Neutrophil (primary cell): ENCODE measurements around the gene PDE4A.

Experiments
- H3K27ac ChIP-seq: fragments of 200-600 bp; sonication (generic); 2 replicates; pipeline ENCODE4 v1.5.1; 2016; ENCODE audit warnings: mild to moderate bottlenecking, moderate library complexity
- H3K27me3 ChIP-seq: fragments of 200-600 bp; sonication (generic); 2 replicates; pipeline ENCODE4 v1.6.0; 2016; ENCODE audit warnings: mild to moderate bottlenecking
- H3K36me3 ChIP-seq: fragments of 200-600 bp; sonication (generic); 2 replicates; pipeline ENCODE4 v1.5.1; 2017
- H3K4me1 ChIP-seq, 2 experiments: fragments of 200-600 bp in 1 of 2; sonication (generic) in 1 of 2; 1 replicate in 1 of 2; 2 replicates in 1 of 2; pipeline versions ENCODE4 v1.5.1 to v1.6.1; 2013 to 2016; ENCODE audit warnings: low read depth in 1 of 2, low read length in 1 of 2, mild to moderate bottlenecking in 1 of 2, moderate library complexity in 1 of 2; ENCODE audit not compliant: control insufficient read depth in 1 of 2, insufficient read depth in 1 of 2
- H3K4me3 ChIP-seq, 2 experiments: fragments of 200-600 bp in 1 of 2; sonication (generic) in 1 of 2; 1 replicate in 1 of 2; 2 replicates in 1 of 2; pipeline ENCODE4 v1.5.1; 2013 to 2016; ENCODE audit warnings: low read depth in 1 of 2, low read length in 1 of 2, mild to moderate bottlenecking in 1 of 2, moderate library complexity in 1 of 2
- H3K9me3 ChIP-seq: fragments of 200-600 bp; sonication (generic); 2 replicates; pipeline ENCODE4 v1.5.1; 2016
- CTCF ChIP-seq: fragments of 200-600 bp; sonication (generic); IDR thresholded peaks from 2 replicates; pipeline ENCODE4 v1.5.1; 2016; ENCODE audit warnings: antibody characterized with exemption

PDE4A gene

GRCh38 chr19:10468133-10468532 lies 47.8 kb downstream of the PDE4A start:
- no peak overlapping the region for H3K27ac ChIP-seq
- H3K9me3 ChIP-seq: no peaks in the 10 kb centered on the region
- H3K4me1 ChIP-seq: no peaks in the 10 kb centered on the region
- no peaks in the 10 kb centered on the region for H3K36me3 ChIP-seq
- H3K4me3 ChIP-seq: no peak overlapping the region
- no peak for TF ChIP-seq CTCF
- peaks cover 8% of the 10 kb centered on the region for H3K27me3 ChIP-seq

- Histone ChIP-seq H3K4me1 (no peaks in the 10 kb centered on the region), H3K9me3 (no peaks in the 10 kb centered on the region), H3K4me3 (no peak overlapping the region), H3K27me3 (no peaks in the 10 kb centered on the region), H3K27ac (no peak overlapping the region), H3K36me3 (no peaks in the 10 kb centered on the region)
- no peak for TF ChIP-seq CTCF
These were observed 51.6 kb downstream of the PDE4A start for GRCh38 chr19:10471909-10472308.

- Histone ChIP-seq H3K4me1 (no peaks in the 10 kb centered on the region), H3K27me3 (peaks cover 4% of the 10 kb centered on the region), H3K27ac (no peak overlapping the region), H3K36me3 (no peaks in the 10 kb centered on the region), H3K4me3 (no peak overlapping the region), H3K9me3 (no peaks in the 10 kb centered on the region)
- TF ChIP-seq CTCF: no peak
These were observed 52.9 kb downstream of the PDE4A start for GRCh38 chr19:10473192-10473591.

GRCh38 chr19:10474962-10475451 lies 54.7 kb downstream of the PDE4A start:
- H3K4me1 ChIP-seq: peaks cover 5 to 7% of the 10 kb centered on the region in 2 experiments
- no peak for TF ChIP-seq CTCF
- no peak overlapping the region for H3K4me3 ChIP-seq
- peaks cover 21% of the 10 kb centered on the region for H3K27me3 ChIP-seq
- H3K27ac ChIP-seq: no peak overlapping the region
- H3K9me3 ChIP-seq: no peaks in the 10 kb centered on the region
- no peaks in the 10 kb centered on the region for H3K36me3 ChIP-seq

GRCh38 chr19:10478476-10478875 lies 58.1 kb downstream of the PDE4A start:
- no peak for TF ChIP-seq CTCF
- Histone ChIP-seq H3K27ac (no peak overlapping the region), H3K4me3 (peak overlapping the region in 1 of 2 experiments; percentile 11), H3K9me3 (no peaks in the 10 kb centered on the region), H3K36me3 (no peaks in the 10 kb centered on the region), H3K4me1 (peaks cover 5 to 7% of the 10 kb centered on the region in 2 experiments), H3K27me3 (peaks cover 21% of the 10 kb centered on the region)
